ENCODE measurements around the gene ZBTB7C. TPM values are rescaled to one million over a fixed set of nuclear protein-coding genes. Genes with fewer than 3 reads are reported as not detected.
A peak's percentile ranks its signal among the peaks of the same experiment; 100 is the strongest.

The ZBTB7C gene
- total RNA-seq, 1 donor: not detected

DNA sequence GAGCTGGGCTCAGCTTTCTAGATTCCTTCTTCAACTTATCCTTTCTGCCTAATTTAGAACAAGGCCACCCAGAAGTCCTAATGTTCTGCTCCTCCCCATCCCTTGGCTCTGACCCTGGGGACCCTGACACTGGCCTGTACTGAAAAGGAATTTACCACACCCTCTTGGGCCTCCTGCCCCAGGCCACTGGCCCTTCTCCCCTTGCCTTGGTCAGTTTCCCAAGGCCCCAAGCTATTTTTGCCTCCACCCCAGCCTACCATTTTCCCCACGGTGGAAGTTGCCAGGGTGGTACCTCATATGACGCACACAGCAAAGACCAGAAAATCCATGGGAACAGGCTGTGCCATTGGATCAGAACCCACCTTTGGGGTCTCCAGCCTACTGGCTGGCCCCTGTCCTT is 72.1 kb downstream of the ZBTB7C start:
- TF ChIP-seq, protein P1, sequence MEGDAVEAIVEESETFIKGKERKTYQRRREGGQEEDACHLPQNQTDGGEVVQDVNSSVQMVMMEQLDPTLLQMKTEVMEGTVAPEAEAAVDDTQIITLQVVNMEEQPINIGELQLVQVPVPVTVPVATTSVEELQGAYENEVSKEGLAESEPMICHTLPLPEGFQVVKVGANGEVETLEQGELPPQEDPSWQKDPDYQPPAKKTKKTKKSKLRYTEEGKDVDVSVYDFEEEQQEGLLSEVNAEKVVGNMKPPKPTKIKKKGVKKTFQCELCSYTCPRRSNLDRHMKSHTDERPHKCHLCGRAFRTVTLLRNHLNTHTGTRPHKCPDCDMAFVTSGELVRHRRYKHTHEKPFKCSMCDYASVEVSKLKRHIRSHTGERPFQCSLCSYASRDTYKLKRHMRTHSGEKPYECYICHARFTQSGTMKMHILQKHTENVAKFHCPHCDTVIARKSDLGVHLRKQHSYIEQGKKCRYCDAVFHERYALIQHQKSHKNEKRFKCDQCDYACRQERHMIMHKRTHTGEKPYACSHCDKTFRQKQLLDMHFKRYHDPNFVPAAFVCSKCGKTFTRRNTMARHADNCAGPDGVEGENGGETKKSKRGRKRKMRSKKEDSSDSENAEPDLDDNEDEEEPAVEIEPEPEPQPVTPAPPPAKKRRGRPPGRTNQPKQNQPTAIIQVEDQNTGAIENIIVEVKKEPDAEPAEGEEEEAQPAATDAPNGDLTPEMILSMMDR (IDR thresholded peaks at IDR 0.05; ENCODE audit: insufficient read depth, low read depth, low read length): no peak
- no peak for DNase-seq (ENCODE audit: low read depth)
- H3K4me3 ChIP-seq (ENCODE audit: low read depth, low read length): no peak overlapping the region

DNA sequence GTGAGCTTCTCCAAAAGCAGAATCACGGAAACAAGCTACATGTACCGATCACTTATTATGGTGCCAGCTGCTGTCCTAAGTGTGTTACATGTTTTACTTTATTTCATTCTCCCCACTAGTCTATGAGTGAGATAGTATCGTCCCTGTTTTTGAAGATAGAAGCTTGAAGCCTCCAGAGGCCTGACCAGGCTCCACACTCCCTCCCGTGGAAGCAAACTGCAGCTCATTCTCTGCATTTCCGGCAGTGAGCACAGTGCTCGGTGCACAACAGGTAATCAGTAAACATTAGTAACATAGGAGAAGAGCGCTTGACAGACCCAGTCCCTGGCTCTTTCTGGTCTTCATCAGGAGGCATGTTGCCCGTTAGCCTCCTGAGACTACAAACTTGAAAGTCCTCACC is 72.9 kb downstream of the ZBTB7C start:
- TF ChIP-seq, protein P1 (IDR thresholded peaks at IDR 0.05; ENCODE audit: insufficient read depth, low read depth, low read length): peak; percentile 39
- DNase-seq (ENCODE audit: low read depth): peak; percentile 10
- no peak overlapping the region for H3K4me3 ChIP-seq (ENCODE audit: low read depth, low read length)

DNA sequence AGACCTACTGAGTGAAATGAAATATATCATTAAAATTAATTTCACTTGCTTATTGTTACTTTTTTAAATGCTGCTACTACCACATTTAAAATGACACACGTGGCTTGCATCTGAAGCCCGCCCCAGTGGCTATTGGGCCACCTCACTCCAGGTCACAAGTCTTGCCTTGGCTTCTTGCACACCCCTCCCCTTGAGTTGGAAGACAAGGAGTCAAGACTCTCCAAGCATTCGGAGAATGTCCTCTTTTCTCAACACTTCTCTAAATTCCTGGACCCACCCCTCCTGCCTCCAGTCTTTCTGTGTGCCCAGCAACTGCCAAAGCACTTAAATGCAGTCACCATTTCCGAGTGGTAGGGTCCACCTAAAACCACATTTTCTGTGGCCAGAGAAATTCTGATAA is 73.4 kb downstream of the ZBTB7C start:
- DNase-seq (ENCODE audit: low read depth): no peak
- no peak overlapping the region for H3K4me3 ChIP-seq (ENCODE audit: low read depth, low read length)
- TF ChIP-seq, protein P1 (IDR thresholded peaks at IDR 0.05; ENCODE audit: insufficient read depth, low read depth, low read length): no peak

DNA sequence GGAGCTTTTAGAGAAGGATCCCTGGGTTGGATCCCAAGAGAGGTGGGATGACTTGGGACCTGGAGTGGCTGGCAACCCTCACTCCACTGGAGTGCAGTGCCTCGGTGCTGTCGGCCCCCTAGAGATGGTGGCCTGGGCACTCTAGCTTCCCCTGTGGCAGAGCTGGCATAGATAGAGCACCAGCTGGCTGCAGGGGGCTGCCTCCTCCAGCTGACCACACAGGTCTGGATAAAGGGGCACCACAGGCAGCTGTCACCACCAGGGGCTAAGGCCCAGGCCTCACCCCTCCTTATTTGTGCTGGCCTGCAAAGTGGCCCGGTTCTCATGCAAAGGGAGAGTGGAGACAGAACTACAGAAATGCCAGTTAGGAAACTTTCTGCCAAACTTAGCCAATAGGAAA is 74.3 kb downstream of the ZBTB7C start:
- DNase-seq (ENCODE audit: low read depth): no peak
- TF ChIP-seq, protein P1 (IDR thresholded peaks at IDR 0.05; ENCODE audit: insufficient read depth, low read depth, low read length): no peak
- H3K4me3 ChIP-seq (ENCODE audit: low read depth, low read length): no peak overlapping the region

DNA sequence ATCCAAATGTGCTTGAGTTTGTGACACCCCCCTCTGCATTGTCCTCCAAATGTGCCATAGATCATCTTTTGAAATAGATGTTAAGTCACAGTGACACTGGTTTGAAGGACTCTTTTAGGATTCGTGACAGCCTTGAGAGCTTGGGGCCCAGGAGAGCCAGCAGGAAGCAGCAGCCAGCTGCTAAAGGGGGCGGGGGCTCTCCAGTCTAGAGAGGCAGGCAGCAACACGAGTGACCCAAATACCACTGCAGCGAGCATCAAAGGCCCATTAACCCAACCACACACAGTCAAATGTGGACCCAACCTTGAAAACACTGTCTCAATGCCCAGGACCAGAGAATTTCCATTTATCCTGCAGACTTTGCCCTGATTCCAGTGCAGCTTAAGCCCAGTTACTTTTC is 75.6 kb downstream of the ZBTB7C start:
- H3K4me3 ChIP-seq (ENCODE audit: low read depth, low read length): no peak overlapping the region
- DNase-seq (ENCODE audit: low read depth): no peak
- TF ChIP-seq, protein P1 (IDR thresholded peaks at IDR 0.05; ENCODE audit: insufficient read depth, low read depth, low read length): no peak

DNA sequence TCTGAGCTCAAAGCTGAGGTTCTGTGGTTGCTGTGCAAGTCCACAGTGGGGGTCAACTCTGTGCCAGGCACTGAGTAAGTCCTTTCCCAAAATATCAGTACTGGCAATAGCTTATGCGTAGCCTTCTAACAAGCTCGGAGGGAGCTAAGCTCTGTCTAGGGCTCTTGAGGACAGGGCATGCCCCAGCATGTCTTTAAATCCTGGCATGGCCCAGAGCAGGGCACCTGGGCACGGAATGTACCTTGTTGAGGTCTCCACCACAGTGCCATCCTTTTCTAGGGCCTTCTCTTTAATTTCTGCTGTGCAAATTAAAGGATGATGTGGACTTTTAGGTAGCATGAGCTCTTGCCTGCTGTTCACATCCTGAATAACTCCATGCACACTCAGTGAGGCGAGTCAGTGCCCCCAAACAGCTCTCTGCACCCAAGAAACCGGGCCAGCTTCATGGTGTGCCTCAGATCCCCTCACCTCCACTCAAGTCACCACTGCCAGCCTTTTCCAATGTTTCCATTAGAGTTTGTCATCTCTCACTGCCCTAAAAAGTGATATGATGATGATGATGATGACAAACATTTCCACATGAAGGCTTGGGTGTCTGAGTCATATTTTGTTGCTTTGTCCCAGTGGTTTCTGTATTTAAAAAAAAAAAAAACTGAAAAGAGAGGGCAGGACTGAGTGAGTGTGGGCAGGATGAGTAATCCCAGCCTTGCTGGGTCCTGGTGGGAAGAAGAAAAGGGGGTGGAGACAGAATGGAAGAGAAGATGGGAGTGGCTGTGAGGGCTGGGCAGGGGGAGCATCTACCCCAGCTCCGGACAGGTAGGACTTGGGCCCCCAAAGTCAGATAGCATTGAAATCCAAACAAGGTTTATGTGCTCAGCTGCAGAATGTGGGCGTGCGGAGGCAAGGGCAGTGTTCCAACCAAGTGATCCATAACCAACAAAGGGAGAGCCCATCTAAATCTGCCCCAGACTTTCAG is 78.9 kb downstream of the ZBTB7C start:
- no peak overlapping the region for H3K4me3 ChIP-seq (ENCODE audit: low read depth, low read length)
- DNase-seq (ENCODE audit: low read depth): peak; percentile 54
- TF ChIP-seq, protein P1 (IDR thresholded peaks at IDR 0.05; ENCODE audit: insufficient read depth, low read depth, low read length): no peak
